Hematopoietic multipotent progenitor cell treated with erythropoietin and hydrocortisone succinate and interleukin-3 and kit ligand, for 4 days (in vitro differentiated cells): ENCODE data around the gene OCA2.
"Not testable (repeated sequence)": the region's sequence is repeated elsewhere in the genome, so short reads cannot be mapped to it uniquely, and the experiment has no call there.

Experiments used
- DNase-seq: peaks from one replicate; pipeline ENCODE4 v3.0.0-alpha.2; 2015

OCA2 gene

DNA sequence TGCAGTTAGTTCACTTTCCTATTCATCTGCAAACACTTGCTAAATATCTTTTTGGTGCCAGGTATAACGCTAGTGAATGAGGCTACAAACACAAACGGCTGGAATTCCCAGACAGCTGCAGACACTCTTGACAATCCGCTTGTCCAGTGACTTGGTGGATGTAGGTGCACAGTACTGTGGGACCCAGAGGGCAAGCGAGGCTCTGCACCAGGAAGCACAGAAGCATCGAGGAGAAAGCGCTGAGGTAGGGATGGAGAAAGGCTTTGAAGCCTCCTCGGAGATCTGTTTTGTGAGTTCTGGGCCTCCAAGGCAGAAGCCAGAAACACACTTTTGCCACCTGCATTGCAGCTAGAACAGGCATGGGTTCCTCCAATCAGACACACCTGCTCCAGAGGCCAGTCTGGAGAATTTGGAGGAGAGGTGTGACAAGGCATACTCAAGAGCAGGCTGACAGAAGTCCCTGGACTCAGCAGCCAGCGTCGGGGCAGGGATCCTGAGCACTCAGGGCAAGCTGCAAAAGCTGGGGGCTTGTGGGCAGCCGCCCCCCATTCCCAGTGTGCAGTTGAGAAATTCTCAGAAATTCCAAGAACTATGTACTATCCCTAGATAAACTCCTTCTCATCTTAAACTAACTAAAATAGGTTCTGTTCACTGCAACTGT lies 232.5 kb downstream of the OCA2 start:
- DNase-seq: no peak

DNA sequence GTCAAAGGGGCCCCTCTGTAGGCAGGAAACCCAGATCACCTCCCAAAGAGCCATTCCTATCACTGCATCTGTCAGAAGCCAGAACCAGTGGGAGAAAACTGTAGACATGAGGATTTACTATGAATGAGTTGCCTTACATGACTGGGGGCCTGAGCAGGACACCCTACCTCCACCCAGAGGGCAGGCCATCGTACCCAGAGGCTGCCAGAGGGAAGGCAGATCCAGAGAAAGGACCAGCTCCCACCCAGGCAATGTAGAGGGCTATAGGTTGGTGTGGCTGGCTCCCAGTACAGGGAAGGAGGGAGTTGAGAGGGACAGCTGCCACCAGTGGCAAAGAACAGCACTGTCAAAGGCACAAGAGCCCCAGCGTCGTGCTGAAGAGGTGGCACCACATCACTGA lies 233.2 kb downstream of the OCA2 start:
- DNase-seq: no peak

DNA sequence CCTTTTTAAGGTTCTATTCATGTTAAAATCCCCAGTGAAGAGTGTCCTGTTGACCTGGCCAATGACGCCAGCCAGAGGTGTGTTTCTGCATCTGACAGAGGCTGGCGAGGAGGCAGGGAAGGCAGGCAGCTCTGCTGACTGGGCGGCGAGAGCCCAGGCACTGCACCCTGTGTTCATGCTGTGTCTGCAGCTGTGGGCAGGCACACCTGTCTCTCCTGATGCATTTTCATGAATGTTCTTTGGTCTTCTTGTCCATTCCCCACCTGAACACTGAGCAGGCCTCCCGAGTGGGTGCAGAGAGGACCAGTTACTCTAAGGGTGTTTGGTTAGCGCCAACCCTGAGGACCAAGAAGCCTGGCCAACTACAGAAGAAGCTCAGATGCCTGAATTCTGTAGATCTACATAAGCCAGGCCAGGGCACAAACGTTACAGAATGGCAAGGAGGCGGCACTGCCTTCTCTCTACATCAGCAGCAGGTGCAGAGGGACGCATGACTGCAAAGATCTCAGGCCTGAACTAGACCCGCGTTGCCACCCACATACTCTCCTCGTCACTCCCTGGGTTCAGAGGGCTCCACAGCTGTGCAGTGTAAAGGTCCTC lies 233.7 kb downstream of the OCA2 start:
- DNase-seq: no peak

DNA sequence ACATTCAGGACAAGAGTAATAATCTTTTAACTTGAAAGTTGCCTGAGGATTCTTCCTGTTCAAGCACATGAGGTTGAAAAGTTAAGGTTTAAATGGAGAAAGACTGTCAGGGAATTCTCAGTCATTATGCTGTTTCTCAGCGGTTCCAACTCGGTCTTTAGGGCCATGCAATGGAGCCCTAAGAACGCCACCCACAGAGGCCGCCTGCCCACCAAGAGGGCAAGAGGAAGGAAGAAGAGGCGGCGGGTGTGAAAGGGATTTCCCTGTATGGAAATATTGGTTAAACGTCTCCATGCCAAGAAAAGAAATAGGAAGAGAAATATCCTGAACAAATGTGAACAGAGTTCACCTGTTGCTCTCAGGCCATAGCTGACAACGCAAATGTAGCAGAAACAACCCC lies 234.4 kb downstream of the OCA2 start:
- DNase-seq: no peak

DNA sequence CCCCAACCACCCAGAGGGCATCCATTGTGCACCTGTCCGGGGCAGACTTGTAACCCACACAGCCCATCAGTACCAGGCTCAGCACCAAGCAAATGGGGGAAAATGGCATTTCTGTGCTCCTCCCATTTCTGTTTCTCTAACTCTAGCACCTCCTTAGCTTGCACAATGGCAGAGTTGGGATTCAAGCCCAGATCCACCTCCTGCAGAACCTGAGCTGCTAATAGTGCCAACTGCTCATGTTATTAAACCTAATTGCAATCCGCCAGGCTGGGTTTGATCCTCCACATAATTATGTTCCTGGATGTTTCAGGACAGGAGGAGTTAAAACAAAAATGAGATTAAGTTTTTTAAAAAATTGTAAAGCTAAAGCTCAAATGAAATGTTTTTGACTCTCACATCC lies 235.0 kb downstream of the OCA2 start:
- no peak for DNase-seq

DNA sequence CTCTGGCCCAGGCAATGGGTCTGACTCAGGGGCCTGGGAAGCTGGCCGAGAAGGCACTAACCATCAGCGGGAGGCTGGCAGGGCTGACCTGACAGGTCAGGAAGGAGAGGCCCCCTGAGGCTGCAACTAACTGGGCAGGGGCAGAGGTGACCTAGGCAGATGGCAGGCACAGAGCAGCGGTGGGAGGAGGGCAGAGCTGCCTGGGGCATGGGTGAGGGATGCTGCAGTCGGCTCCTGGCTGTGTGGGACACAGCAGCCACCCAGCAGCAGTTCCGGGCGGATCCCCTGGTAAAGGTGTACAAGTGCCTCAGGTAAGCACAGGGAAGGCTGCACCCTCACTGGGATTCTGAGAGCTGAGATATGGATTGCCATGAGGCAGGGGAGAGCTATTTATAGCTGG lies 236.1 kb downstream of the OCA2 start:
- DNase-seq: no peak

DNA sequence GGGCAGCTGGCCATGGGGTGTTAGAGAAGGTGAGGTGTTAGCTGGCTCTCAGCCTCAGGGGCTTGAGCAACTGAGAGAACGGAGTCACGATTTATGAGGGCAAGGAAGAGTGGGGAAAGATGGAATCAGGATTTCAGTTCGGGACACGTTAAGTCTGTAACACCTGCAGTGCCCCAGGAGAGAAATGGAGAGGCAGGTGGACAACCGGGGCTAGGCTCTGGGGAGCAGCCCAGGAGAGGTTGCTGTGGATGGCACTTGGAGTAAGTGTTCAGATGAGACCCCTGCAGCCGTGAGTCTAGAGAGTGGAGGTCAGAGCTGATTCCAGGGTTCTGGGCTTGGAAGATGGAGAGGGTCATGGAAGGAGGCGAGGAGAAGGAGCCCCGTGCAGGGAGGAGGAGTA lies 237.9 kb downstream of the OCA2 start:
- no peak for DNase-seq

DNA sequence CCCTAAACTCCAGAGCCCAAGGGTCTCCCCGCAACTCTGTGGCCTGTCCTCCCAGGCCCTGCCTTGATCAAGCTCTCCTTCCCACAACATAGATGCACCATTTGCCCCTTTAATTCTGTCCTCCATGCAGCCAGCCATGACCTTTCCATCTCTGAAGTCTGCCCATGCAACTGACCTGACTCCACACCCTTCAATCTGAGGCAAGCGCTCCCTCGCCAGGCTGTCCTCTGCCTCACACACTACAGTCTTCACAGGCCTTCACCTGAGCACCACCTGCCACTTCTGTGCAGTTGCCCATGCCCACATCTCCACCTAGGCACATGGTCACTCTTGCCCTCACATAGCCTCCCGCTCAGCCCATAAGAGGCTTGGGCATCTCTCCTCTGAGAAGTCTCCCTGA lies 244.0 kb downstream of the OCA2 start:
- DNase-seq: no peak

DNA sequence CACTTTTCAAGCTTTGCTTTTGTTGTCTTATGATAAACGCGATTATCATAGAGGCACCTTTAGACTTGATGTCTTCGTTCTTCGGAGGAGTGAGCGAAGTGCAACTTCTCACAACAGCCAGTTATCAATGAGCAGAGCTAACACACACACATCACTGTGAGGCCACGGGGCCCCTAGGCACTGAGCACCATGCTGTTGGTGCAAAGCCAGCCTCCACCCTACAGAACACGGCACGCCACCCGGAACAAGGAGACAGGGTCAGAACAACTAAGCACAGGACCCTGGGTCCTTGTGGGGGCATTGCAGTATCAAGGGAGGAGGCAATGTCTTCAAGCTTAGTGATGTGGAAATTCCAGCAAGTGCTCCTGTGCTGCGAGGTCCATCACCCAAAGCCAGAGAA lies 244.5 kb downstream of the OCA2 start:
- DNase-seq: no peak

DNA sequence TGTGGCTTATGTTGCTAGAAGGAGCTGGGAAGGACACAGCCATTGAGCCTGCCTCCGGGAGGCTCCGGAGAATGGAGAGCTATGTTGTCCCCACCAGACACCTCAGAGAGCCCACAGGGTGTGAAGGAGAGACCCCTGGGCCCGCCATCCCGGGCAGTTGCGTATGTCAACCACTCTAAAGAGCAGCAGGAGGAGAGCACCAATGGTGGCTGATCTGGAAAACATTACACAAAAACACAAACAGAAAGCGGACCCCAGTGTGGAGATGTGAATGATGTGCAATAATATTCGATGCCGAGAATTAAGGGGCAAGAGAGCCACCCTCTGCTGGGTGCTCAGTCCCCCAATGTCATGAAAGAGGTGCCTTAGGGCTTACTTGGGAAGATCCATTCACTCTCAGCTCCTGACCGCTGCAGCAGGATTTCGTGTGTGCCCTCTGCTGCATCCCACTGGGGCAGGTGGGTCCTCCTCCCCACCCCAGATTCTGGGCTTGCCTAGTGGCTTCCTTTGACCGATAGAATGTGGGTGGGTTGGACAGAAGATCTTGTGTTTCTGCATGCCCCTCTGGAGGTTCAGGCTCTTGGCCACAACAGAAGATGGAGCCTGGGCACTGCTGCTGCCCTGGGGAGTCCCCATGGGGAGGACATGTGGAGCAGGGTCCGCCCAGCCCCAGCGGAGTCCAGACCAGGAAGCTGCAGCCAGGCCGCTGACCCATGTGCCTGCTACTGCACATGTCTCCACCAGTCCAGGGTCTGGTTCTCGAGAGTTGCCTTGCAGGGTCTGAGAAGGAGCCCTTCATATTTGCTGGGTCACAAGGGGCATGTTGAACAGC lies 245.3 kb downstream of the OCA2 start:
- DNase-seq: no peak

DNA sequence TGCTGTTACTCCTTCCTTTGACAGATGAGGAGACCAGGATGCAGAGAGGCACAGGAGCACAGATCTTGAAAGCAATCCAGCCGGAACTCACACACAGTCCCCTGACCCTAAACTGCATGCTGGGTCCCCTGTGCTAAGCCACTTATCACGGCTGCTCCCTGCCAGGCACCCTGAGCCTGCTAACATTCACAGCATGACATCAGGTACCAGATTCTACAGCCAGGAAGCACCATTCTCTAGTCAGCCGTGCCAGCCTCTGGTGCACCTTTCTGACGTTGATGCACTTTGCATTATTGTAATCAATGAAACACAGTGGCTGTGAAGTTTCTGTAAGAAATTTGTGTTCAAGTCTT lies 247.3 kb downstream of the OCA2 start:
- no peak for DNase-seq

DNA sequence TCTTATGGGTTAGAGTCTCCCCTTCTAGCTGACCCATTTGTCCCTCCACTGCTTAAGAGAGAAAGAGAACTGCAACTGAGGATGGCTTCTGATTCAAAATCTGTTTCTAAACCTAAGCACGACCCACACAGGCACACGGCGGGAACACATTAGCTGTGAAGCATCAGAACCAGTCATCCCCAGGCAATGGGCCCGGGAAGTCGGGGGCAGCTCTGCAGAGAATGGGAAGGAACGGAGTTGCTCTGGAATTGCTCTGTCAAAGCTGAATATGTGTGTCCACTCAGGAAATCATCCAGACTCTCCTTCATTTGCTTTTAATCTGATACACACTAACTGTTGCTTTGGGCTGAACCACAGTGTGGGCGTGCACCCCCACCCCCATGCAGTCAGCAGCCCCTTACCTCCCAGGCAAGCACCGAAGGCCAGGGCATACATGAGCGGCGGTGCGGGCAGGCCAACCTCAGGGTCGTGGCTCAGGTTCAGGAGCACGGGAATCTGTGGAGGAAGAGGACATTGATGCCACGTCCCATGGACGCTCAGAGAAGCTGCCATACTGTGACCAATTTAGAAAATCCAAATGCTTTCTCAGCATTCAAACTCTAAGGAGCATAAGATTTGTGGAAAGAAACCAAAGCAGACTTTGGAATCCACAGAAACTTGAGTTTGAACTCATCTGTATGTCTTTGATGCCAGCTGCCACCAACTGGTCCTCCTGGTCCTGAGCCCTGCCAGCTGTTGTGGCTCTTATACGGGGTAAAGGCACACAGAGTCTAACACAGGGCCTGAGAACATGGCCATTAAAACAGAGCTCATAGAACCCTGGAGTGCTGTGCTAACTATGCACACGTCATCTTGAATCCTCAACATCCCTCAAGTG lies 247.9 kb downstream of the OCA2 start:
- DNase-seq: no peak

DNA sequence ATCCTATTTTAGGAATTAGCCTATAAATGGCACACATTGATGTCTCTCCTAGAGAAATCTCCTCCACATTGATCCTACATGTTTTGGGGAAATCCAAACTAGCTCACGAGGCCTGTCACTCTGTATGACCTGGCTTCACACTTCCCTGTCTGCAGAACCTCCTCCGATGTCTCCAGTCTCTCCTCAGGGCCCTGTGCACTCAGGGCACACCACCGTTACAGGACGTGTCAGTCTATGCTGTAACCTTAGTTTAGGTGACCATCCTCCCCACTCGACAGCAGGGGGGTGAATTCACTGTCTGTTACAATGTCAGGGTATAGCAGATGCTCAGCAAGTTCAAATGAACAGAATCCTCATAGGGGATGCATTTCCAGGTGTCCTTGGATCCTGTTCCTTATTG lies 249.1 kb downstream of the OCA2 start:
- DNase-seq: no peak

DNA sequence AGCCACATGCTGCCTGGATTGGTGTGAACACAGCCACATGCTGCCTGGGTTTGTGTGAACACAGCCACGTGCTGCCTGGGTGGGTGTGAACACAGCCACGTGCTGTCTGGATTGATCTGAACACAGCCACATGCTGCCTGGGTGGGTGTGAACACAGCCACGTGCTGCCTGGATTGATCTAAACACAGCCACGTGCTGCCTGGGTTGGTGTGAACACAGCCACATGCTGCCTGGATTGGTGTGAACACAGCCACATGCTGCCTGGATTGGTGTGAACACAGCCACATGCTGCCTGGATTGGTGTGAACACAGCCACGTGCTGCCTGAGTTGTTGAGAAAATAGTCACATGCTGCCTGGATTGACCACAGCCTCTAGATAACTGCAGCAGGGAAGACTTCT lies 250.2 kb downstream of the OCA2 start:
- not testable (repeated sequence) for DNase-seq

DNA sequence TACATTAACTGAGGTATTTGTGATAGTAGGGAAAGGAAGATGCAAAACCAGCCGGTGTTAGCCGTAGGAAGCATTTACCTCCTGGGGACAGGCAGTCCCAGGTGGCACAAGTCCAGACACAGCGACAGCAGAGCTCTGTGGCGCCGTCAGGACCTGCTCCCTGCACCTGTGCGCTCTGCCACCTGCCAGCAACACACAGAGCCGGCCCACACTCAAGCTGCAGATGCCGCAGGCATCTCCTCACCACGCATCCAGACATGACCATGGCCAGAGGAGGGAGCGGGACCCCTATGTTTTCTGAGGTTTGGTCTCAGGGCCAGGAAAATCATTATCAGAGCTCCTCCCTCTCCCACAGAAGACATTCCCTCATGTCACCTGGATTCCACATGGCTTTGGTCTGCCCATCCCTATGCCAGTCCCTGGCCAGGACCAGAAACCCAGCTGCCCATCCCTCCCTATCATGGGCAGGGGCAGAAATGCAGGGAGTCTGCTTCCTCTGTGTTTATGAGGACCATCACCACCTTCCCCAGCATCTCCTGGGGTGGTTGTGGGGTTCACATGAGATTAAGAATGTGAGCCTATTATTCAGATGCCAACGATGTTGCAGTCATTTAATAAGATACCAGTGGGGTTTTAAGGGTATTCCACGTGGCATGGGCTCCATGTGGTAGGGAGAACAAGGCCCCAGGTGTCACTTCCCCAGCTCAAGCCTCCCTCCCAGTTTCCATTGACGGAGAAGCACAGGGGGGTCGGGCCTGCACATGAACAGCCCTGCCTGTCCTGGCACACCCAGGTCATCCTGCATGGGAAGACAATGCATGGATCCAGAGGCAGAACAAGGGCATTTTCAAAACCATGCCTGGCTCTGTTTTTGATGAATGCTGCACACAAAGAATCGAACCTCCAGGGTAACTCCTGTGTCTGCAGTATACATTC lies 251.1 kb downstream of the OCA2 start:
- DNase-seq: no peak

DNA sequence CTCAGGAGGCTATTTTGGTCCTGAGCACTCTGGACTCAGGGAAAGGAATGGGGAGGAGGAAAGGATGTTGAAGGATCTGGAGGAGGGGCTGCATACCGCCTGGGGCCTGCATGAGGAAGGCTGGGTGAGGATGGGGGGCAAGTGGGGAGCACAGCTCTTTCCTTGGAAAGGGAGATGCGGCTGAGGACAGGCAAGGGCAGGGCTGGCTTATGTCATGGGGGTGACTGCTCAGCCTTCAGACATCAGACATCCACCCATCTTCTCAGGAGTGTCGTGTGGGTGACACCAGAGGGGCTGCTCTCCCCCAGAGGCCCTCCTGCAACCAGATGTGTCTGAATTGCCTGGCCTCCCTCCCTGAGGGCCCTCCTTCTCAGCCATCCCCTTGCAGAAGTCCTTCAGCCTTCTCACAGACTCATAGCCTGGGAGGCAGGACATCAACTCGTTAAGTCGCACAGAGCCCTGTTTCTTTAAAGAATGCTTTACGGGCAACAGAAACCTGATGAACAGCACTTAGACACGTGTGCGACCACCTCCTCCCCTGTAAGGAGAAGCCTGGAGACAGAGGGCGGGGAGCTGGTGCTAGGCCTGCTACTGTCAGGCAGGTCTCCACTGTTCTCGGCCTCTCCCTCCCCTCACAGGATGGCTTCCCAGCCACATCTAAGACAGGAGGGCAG lies 252.3 kb downstream of the OCA2 start:
- no peak for DNase-seq

DNA sequence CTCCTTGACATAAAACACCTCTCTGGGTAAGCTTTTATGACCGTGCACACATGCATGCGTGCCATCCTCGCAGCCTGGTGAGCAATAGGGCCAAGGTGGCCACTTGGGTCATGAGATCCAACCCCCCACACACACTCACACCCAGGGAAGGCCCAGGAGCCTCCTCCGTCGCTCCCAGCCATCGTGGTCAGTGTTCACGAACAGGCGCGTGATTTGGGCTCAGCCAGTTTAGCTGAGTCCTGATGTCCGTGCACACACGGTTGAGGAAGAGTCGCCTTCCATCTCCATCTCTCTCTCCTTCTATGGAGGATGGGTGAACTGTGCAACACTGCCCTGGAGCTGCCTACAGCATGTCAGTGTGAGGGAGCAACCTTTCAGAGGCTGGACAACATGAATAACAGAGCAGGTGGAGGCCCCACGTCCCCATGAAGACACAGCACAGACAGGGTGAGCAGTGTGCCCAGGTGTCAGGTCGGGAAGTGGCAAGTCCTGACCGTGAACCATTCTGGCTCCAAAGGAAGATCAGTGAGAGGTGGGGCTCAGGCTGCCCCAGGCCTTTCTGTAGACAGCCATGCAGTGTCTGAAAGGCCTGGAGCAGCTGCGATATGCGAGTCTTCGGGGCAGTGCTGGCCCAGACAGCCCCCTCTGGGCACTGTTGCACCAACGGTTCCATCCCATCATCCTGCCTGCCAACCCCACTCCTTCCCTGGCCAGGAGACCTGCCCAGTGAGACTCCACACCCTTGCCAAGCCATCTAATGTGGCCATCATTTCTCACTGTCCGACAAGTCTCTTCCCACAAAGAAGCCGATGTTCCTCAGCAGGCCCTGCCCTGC lies 253.4 kb downstream of the OCA2 start:
- no peak for DNase-seq

DNA sequence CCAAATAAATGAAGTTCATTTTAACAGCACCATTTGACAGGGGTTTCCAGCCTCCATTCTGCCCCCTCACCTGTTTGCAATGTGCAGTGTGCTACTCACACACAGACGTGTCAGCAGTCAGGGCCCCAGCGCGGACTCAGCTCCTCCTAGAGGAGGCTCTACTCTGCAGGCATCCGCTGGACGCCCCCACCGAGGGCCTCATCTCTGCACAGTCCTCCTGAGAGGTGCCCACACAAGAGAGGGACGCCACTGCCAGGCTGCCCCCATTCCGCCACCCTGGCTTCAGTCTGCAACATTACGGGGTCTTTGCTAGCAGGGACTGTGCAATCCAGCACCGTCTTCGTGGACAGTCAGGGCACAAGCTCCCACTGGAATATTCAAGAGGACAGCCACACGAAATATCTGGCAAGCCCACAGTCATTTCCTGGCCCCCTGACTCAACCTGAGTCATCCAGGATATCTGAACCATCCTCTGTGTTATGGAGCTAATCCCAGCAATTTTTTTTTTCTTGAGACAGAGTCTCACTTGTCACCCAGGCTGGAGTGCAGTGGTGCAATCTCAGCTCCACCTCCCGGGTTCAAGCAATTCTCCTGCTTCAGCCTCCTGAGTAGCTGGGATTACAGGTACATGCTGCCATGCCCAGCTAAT lies 255.0 kb downstream of the OCA2 start:
- no peak for DNase-seq

DNA sequence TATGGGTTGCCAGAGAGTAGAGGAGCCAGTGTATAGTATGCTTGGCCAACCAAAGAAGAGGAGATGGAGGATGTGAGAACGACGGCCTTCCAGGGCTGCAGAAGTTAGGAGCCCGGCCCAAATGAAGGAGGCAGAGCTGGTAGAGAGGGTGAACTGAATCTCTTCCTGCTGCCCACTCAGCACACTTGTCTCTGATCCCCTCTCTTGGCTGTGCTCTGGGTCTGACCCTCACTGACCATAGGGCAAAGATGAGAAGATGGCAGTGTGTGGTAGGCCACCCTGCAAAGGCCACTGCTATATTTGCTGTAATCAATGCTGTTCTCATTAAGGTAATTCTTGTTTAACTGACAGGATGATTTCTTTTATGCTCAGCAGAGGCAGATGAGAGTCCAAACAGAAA lies 256.0 kb downstream of the OCA2 start:
- no peak for DNase-seq

DNA sequence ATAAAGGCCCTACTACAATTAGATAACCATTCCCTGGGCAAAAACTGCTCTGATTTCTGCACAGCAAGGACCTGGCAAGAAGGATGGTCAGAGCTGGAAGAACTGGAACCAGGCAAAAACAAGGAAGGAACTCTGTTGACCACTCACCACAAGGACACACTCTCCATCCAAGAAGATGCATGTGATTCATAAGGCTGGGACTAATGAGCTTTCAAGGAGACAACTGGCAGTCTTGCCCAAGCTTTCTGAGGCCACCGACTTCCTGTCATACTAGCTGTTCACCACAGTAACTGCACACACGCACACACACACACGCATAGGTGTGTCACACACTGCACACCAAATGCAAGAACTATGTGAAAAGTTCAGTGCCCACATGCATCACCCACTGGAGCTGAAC lies 256.6 kb downstream of the OCA2 start:
- no peak for DNase-seq
